SK-N-MC (cell line): ENCODE measurements around the gene TGM5.

Experiments used
- EZH2 ChIP-seq: fragments of 200-600 bp; sonication (generic); IDR thresholded peaks from one replicate; pipeline ENCODE4 v1.6.1; 2017; ENCODE audit warnings: antibody characterized with exemption
- POLR2AphosphoS5 ChIP-seq: IDR thresholded peaks from 2 replicates; pipeline ENCODE4 v1.6.1; 2012; ENCODE audit warnings: mild to moderate bottlenecking, low read depth, low read length, borderline replicate concordance

- TF ChIP-seq POLR2AphosphoS5 (no peak), EZH2 (no peak)
These were observed 45.3 kb downstream of the TGM5 start for GRCh38 chr15:43221422-43221821.
